LNCaP clone FGC (cell line): ENCODE data around the gene RXYLT1.
"Not testable (repeated sequence)": the region's sequence is repeated elsewhere in the genome, so short reads cannot be mapped to it uniquely, and the experiment has no call there.

Experiments
- DNase-seq: peaks from one replicate; pipeline ENCODE4 v3.0.0-alpha.2; 2011; ENCODE audit warnings: low read depth
- H3K4me3 ChIP-seq: 2 replicates; pipeline ENCODE4 v1.5.1; 2011; ENCODE audit warnings: mild to moderate bottlenecking, low read depth, low read length, control low read depth
- TF ChIP-seq, protein P1 (sequence below): IDR thresholded peaks from 2 replicates; pipeline ENCODE4 v1.5.1; 2012; ENCODE audit warnings: mild to moderate bottlenecking; ENCODE audit not compliant: control insufficient read depth, insufficient read depth; ENCODE audit errors: extremely low read depth

The RXYLT1 gene

DNA sequence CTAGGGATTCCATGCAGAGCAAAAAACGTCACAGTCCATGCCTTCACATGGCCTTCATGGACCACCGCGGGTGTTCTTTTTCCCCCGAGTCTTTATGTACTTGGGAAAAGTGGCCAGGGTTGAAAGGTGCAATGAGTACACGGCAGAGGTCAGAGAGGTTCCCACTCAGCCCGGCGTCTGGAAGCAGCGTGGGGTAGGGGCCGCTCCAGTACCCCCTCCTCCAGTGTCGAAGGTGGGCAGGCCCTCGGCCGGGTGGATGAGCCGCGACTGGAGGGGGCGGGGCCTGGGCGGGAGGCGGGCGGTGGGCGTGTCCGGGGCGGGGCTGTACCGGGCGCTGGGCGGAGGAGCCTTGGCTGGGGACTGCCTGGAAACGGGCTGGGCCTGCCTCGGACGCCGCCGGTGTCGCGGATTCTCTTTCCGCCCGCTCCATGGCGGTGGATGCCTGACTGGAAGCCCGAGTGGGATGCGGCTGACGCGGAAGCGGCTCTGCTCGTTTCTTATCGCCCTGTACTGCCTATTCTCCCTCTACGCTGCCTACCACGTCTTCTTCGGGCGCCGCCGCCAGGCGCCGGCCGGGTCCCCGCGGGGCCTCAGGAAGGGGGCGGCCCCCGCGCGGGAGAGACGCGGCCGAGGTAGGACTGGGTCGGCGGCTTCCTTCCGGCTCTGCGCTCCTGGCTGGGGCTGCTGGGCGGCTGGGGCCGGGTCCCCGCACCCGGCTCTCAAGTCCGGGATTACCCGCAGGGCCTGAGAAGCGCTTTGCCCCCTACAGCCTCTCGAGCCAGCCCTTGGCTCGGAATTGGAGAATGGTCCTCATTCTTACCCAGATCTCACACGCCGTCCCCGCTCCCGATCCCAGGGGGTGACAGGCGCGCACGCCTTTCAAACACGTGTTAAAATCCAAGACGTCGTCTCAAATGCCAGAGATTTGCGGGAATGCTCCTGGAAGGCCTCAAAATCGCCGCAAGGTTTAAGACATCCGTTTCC lies at the start of gene RXYLT1:
TSS of gene RXYLT1 (plus strand) at position 412 of the 984 bp plus-strand sequence. CDS start at position 464, 52 bp downstream.
- TF ChIP-seq, protein P1, sequence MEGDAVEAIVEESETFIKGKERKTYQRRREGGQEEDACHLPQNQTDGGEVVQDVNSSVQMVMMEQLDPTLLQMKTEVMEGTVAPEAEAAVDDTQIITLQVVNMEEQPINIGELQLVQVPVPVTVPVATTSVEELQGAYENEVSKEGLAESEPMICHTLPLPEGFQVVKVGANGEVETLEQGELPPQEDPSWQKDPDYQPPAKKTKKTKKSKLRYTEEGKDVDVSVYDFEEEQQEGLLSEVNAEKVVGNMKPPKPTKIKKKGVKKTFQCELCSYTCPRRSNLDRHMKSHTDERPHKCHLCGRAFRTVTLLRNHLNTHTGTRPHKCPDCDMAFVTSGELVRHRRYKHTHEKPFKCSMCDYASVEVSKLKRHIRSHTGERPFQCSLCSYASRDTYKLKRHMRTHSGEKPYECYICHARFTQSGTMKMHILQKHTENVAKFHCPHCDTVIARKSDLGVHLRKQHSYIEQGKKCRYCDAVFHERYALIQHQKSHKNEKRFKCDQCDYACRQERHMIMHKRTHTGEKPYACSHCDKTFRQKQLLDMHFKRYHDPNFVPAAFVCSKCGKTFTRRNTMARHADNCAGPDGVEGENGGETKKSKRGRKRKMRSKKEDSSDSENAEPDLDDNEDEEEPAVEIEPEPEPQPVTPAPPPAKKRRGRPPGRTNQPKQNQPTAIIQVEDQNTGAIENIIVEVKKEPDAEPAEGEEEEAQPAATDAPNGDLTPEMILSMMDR, result no peak

DNA sequence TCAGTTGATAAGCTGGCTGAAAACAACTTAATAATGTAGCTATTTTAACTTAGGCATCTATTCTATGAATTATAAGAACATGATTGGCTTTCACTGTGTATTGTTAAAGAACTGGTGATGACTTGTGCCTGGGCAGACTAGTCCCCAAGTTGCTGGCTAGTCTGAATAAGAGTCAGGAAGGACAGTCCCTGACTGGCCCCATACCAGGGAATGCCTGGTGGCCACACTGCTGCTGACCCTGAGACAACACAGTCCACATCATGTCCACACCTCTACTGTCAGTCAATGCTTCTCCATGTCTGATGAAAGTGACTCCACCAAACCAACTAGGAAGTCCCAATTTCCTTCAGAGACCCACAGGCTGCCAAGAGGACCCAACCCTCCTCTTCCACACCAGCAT lies 46.9 kb upstream of the RXYLT1 start:
- H3K4me3 ChIP-seq, DNase-seq: not testable (repeated sequence)

More for the DNA sequence above, at the start of gene RXYLT1:
- peak within 1 kb of the TSS; percentile 81 for H3K4me3 ChIP-seq
- no peak for DNase-seq

GRCh38 chr12:63733585-63733984 lies 46.1 kb upstream of the RXYLT1 start:
- H3K4me3 ChIP-seq, DNase-seq: not testable (repeated sequence)

DNA sequence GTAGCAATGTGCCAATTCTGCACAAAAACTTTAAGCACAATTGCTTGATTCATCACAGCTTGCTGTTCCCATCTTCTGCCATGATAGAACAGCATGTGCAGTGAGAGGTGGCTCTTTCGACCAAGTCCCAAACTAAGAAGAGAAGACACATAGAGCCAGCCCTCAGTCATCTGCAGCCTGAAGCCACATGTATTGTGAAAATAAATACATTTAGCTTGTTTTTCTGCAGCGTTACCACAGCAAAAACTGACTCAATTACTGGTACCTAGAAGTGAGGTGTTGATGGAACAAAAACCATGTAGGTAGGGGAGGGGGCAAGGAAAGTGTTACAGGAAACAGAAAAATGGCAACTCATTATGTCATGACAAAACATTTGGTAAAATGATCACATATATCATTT lies 39.2 kb upstream of the RXYLT1 start:
- H3K4me3 ChIP-seq, DNase-seq: not testable (repeated sequence)

GRCh38 chr12:63741431-63741830 lies 38.3 kb upstream of the RXYLT1 start:
- not testable (repeated sequence) for H3K4me3 ChIP-seq, DNase-seq

DNA sequence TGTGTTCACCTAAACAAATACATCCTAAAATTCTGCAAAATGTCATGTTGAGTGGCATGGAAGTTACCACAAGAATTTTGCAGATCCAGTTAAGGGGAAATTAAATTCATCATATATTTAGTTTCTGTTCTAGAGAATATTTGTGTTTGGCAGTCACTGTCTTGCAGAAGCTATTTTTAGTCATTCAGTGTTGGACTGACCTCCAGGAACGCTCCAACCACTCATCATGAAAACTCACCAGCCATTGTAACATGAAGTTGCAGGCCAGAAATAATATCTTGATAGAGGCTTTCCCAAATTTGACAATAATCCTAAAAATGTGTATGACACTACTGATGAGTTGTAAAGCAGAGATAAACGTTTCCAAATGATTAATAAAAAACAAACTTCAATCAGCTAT lies 35.6 kb upstream of the RXYLT1 start:
- DNase-seq, H3K4me3 ChIP-seq: not testable (repeated sequence)

GRCh38 chr12:63746470-63746869 lies 33.2 kb upstream of the RXYLT1 start:
- DNase-seq, H3K4me3 ChIP-seq: not testable (repeated sequence)

- DNase-seq, H3K4me3 ChIP-seq: not testable (repeated sequence)
Measured at GRCh38 chr12:63747136-63747535, 32.6 kb upstream of the RXYLT1 start.

GRCh38 chr12:63747553-63747952 lies 32.2 kb upstream of the RXYLT1 start:
- no peak for DNase-seq

GRCh38 chr12:63752283-63752682 lies 27.4 kb upstream of the RXYLT1 start:
- TF ChIP-seq, protein P1, result no peak
- no peak for DNase-seq
- no peak overlapping the region for H3K4me3 ChIP-seq

More at GRCh38 chr12:63747553-63747952, 32.2 kb upstream of the RXYLT1 start:
- TF ChIP-seq, protein P1, result no peak
- no peak overlapping the region for H3K4me3 ChIP-seq

- DNase-seq, result no peak
- TF ChIP-seq, protein P1, result no peak
- H3K4me3 ChIP-seq, result no peak overlapping the region
Measured at GRCh38 chr12:63752841-63753240, 26.9 kb upstream of the RXYLT1 start.
